Measurements from ENCODE around the gene ADGRL4. TPM values are rescaled to one million over a fixed set of nuclear protein-coding genes. Genes with fewer than 3 reads are reported as not detected.
A peak's percentile ranks its signal among the peaks of the same experiment; 100 is the strongest.

The ADGRL4 gene
- total RNA-seq (10 to 100 TPM; 11.8 to 13.4 TPM), polyA plus RNA-seq (ENCODE audit: insufficient read length in 2 of 2) (10 to 100 TPM in 1 of 2 donors, 1 to 10 TPM in 1; 8.4 to 11.1 TPM)
- long read RNA-seq, donor 1, partial matches to known transcripts, result 0 of 2 reads
- long read RNA-seq, donor 1, other reads (novel, unspliced or antisense), result 0 of 2 reads
- long read RNA-seq, donor 2, partial matches to known transcripts, result 0 of 1 reads
- long read RNA-seq, donor 2, other reads (novel, unspliced or antisense), result 0 of 1 reads
- long read RNA-seq, donor 3, partial matches to known transcripts, result 0 of 1 reads
- long read RNA-seq, donor 3, other reads (novel, unspliced or antisense), result 0 of 1 reads
- long read RNA-seq, donor 4, partial matches to known transcripts, result 0 of 2 reads
- long read RNA-seq, donor 4, other reads (novel, unspliced or antisense), result 0 of 2 reads

DNA sequence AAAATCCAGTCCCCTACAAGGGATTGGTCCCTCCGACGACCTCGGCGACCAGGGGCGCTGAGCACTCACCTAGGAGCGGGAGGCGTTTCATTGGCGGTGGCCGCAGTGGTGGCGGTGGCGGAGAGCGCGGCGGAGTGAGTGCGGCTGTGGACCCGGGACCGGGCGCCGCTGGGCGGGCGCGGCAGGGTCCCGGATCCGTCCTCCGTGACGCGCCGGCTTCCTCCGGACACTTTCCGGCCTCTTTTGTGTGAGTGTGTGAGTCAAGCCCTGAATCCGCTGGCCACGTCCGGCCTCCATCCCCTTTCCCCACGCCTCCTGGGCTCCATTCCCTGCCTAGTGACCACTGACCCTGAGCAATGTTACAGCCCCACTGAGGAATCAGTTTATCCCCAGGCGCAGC, at the start of gene ADGRL4:
Gene ADGRL4 (minus strand): TSS at position 167 of the 400 bp plus-strand sequence. CDS start 76 bp downstream, at position 91.
- Histone ChIP-seq H3K9me3 (ENCODE audit: control insufficient read depth, insufficient read depth, low read length) (no peaks in the 10 kb centered on the region), H3K4me3 (ENCODE audit: low read depth, low read length) (peak within 1 kb of the TSS; percentile 27), H3K4me1 (ENCODE audit: control insufficient read depth, insufficient read depth, low read length) (peaks cover 6% of the 10 kb centered on the region), H3K27ac (ENCODE audit: low read depth, low read length) (peak within 1 kb of the TSS; percentile 51), H3K27me3 (ENCODE audit: control insufficient read depth, insufficient read depth, low read length) (peaks cover 8% of the 10 kb centered on the region), H3K36me3 (ENCODE audit: control insufficient read depth, insufficient read depth, low read length) (no peaks in the 10 kb centered on the region)
- WGBS (ENCODE audit: insufficient coverage), result 5% methylated on average over 35 of the region's 35 CpGs
- peak in 2 of 6 donors; percentile 7 to 16 for DNase-seq (ENCODE audit: low read depth in 4 of 6, low spot score in 6 of 6)

DNA sequence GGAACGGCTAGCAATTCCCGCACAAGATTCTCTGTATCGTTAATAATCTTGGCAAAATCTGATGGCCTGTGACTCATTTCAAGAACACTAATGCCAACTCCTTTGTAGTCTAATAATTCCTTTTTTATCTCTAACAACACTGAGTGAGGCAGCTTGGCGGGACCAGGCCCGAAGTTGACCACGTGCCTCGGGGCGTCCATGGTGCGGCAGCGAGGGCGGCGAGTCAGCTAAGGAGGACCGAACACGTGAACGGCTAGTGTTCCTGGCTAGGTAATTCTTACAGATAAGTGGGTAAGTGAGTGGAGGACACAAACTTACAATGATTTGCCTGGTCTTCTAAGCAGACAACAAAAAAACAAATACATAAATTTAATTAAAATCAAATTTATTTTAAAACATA, 49.3 kb upstream of the ADGRL4 start:
- Histone ChIP-seq H3K36me3 (ENCODE audit: control insufficient read depth, insufficient read depth, low read length) (no peaks in the 10 kb centered on the region), H3K4me3 (ENCODE audit: low read depth, low read length) (no peak overlapping the region), H3K27me3 (ENCODE audit: control insufficient read depth, insufficient read depth, low read length) (no peaks in the 10 kb centered on the region), H3K4me1 (ENCODE audit: control insufficient read depth, insufficient read depth, low read length) (no peaks in the 10 kb centered on the region), H3K27ac (ENCODE audit: low read depth, low read length) (no peak overlapping the region), H3K9me3 (ENCODE audit: control insufficient read depth, insufficient read depth, low read length) (no peaks in the 10 kb centered on the region)
- 92% methylated on average over 9 of the region's 15 CpGs for WGBS (ENCODE audit: insufficient coverage)
- no peak for DNase-seq (ENCODE audit: low read depth in 4 of 6, low spot score in 6 of 6)

DNA sequence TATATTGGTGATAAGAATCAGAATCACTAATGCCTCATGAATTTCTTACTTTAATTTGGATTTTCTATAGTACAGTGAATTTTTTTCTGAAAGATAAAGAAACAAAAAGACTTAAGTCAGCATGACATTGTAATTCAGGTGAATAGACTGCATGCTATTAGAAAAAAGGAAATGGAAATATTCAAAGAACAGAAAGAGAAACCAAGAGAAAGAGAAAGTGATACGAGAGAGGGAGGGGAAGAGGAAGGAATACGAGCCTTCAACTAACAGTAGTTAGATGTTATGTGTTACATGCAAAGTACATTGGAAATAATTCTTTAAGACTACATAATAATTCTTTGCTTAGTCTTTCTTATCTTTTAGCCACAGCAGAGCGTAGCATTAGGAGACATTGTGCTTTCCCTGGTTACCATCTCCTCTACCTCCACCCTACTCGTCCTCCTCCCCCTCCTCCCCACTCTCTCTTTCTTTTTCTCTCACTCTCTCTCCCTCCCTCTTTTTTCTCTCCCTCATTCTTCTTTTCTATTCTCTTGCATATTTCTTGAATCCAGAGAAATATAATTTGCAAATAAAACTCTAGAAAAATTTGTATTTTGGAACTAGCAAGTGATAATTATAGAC, 46.4 kb upstream of the ADGRL4 start:
- H3K27ac ChIP-seq (ENCODE audit: low read depth, low read length), result no peak overlapping the region
- H3K36me3 ChIP-seq (ENCODE audit: control insufficient read depth, insufficient read depth, low read length), result no peaks in the 10 kb centered on the region
- no peaks in the 10 kb centered on the region for H3K4me1 ChIP-seq (ENCODE audit: control insufficient read depth, insufficient read depth, low read length)
- H3K27me3 ChIP-seq (ENCODE audit: control insufficient read depth, insufficient read depth, low read length), result no peaks in the 10 kb centered on the region
- no peak for DNase-seq (ENCODE audit: low read depth in 4 of 6, low spot score in 6 of 6)
- H3K4me3 ChIP-seq (ENCODE audit: low read depth, low read length), result no peak overlapping the region
- H3K9me3 ChIP-seq (ENCODE audit: control insufficient read depth, insufficient read depth, low read length), result no peaks in the 10 kb centered on the region
- 80% methylated on average over 3 of the region's 4 CpGs for WGBS (ENCODE audit: insufficient coverage)

DNA sequence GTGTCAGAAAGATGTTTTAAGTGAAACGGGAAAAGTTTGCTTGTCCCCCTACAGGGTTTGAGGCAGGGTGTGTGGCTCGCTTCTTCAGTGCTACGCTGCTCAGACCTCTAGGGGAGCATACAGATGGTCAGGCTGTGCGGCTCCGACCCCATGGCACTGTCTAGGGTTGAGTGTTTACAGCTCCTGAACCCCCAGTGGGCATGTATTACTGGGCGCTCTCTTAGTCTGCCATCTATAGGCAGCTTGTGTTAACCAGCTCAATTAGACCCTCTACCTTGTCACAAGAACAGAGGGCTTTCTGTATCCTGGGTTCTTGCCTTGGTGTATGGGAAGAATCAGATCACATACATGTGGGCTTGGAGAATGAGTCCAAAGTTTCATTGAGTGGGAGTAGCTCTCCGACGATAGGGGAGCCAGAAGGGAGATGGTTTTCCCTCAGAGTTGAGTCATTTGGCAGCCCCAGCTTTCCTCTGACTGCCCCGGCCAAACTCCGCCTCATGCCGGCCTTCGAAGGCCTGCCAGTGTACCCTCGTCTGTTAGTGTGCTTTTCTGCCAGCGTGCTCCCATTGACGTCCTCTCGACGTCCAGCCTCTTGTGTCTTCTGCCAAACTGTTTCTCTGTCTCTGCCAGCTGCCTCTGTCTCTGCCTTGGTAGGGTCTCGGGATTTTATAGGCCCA, 38.6 kb upstream of the ADGRL4 start:
- no peaks in the 10 kb centered on the region for H3K9me3 ChIP-seq (ENCODE audit: control insufficient read depth, insufficient read depth, low read length)
- DNase-seq (ENCODE audit: low read depth in 4 of 6, low spot score in 6 of 6), result no peak
- no peak overlapping the region for H3K27ac ChIP-seq (ENCODE audit: low read depth, low read length)
- WGBS (ENCODE audit: insufficient coverage), result 71% methylated on average over 17 of the region's 18 CpGs
- H3K4me3 ChIP-seq (ENCODE audit: low read depth, low read length), result no peak overlapping the region
- no peaks in the 10 kb centered on the region for H3K27me3 ChIP-seq (ENCODE audit: control insufficient read depth, insufficient read depth, low read length)
- no peaks in the 10 kb centered on the region for H3K4me1 ChIP-seq (ENCODE audit: control insufficient read depth, insufficient read depth, low read length)
- H3K36me3 ChIP-seq (ENCODE audit: control insufficient read depth, insufficient read depth, low read length), result no peaks in the 10 kb centered on the region

DNA sequence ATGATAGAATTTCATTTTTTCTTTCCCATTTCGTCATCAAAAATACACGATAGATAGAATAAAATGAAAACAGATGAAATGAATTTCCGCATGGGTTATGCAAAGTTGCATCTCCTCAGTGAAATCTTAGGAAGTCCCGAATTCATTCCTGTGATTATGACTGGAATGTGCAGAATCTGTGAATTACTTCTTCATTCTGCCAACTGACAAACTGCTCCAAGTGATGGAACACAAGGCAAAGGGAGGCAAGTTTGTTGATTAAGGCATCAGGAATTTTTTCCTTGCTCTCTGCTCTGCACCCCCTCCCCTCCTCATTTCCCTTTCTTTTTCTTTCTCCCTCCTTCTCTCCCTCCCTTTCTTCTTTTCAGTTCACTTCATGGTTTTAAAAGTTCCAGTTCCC, 37.0 kb upstream of the ADGRL4 start:
- H3K36me3 ChIP-seq (ENCODE audit: control insufficient read depth, insufficient read depth, low read length), result no peaks in the 10 kb centered on the region
- no peaks in the 10 kb centered on the region for H3K9me3 ChIP-seq (ENCODE audit: control insufficient read depth, insufficient read depth, low read length)
- H3K4me3 ChIP-seq (ENCODE audit: low read depth, low read length), result no peak overlapping the region
- no peaks in the 10 kb centered on the region for H3K27me3 ChIP-seq (ENCODE audit: control insufficient read depth, insufficient read depth, low read length)
- H3K4me1 ChIP-seq (ENCODE audit: control insufficient read depth, insufficient read depth, low read length), result no peaks in the 10 kb centered on the region
- no peak overlapping the region for H3K27ac ChIP-seq (ENCODE audit: low read depth, low read length)
- WGBS (ENCODE audit: insufficient coverage), result no CpG with 5 or more reads among the region's 4 CpGs
- DNase-seq (ENCODE audit: low read depth in 4 of 6, low spot score in 6 of 6), result peak in 1 of 6 donors; percentile 1

DNA sequence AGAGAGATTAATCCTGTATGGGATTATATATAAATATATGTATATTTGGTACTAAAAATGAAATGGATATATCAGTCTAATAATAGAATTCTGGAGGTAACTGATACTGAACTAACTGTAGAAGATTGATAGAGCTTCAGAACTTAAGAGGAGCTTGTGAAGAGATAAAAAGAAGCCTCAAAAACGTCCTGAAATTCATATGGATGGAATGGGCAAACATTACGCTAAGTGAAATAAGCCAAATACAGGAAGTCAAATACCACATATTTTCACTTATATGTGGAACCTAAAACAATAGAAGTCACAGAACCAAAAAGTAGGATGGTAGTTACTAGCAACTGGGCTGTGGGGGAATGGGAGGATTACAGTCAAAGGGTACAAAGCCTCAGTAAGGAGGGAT, 36.0 kb upstream of the ADGRL4 start:
- Histone ChIP-seq H3K27me3 (ENCODE audit: control insufficient read depth, insufficient read depth, low read length) (no peaks in the 10 kb centered on the region), H3K4me1 (ENCODE audit: control insufficient read depth, insufficient read depth, low read length) (no peaks in the 10 kb centered on the region), H3K9me3 (ENCODE audit: control insufficient read depth, insufficient read depth, low read length) (no peaks in the 10 kb centered on the region), H3K36me3 (ENCODE audit: control insufficient read depth, insufficient read depth, low read length) (no peaks in the 10 kb centered on the region), H3K27ac (ENCODE audit: low read depth, low read length) (no peak overlapping the region), H3K4me3 (ENCODE audit: low read depth, low read length) (no peak overlapping the region)
- WGBS (ENCODE audit: insufficient coverage), result no CpG with 5 or more reads among the region's 2 CpGs
- no peak for DNase-seq (ENCODE audit: low read depth in 4 of 6, low spot score in 6 of 6)

DNA sequence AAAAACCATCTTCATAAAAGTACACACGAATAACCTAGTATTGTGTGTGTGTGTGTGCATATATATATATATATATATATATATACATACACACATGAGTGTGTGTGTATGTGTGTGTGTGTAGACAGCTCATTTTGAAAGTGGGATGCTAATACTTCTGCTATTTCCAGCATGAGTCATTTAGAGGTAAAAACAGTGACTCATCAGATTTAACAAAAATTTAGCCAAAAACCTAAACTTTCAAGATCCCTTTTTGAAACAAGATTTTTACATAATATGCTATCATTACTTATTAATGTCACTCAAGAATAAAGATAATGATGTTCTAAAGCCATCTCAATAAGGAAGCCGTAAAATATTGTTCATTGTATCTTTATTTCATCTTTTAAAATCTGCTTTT, 35.6 kb upstream of the ADGRL4 start:
- Histone ChIP-seq H3K4me1 (ENCODE audit: control insufficient read depth, insufficient read depth, low read length) (no peaks in the 10 kb centered on the region), H3K27me3 (ENCODE audit: control insufficient read depth, insufficient read depth, low read length) (no peaks in the 10 kb centered on the region), H3K9me3 (ENCODE audit: control insufficient read depth, insufficient read depth, low read length) (no peaks in the 10 kb centered on the region), H3K4me3 (ENCODE audit: low read depth, low read length) (no peak overlapping the region), H3K27ac (ENCODE audit: low read depth, low read length) (no peak overlapping the region), H3K36me3 (ENCODE audit: control insufficient read depth, insufficient read depth, low read length) (no peaks in the 10 kb centered on the region)
- WGBS (ENCODE audit: insufficient coverage), result no CpG with 5 or more reads among the region's 2 CpGs
- no peak for DNase-seq (ENCODE audit: low read depth in 4 of 6, low spot score in 6 of 6)

DNA sequence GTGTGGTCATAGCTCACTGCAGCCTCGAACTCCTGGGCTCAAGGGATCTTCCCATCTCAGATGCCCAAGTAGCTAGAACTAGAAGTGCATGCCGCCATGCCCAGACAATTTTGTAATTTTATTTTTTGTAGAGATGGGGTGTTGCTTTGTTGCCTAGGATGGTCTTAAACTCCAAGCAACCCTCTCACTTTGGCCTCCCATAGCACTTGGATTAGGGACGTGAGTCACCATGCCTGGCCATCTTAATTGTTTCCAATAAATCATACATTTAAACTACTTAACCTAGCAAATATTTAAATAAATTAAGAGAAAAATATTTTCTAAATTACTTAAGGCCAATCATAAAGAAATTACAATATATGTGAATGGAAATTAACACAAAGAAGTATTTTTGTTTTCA, 35.1 kb upstream of the ADGRL4 start:
- Histone ChIP-seq H3K27me3 (ENCODE audit: control insufficient read depth, insufficient read depth, low read length) (no peaks in the 10 kb centered on the region), H3K27ac (ENCODE audit: low read depth, low read length) (no peak overlapping the region), H3K9me3 (ENCODE audit: control insufficient read depth, insufficient read depth, low read length) (peaks cover 2% of the 10 kb centered on the region), H3K36me3 (ENCODE audit: control insufficient read depth, insufficient read depth, low read length) (no peaks in the 10 kb centered on the region), H3K4me1 (ENCODE audit: control insufficient read depth, insufficient read depth, low read length) (no peaks in the 10 kb centered on the region), H3K4me3 (ENCODE audit: low read depth, low read length) (no peak overlapping the region)
- DNase-seq (ENCODE audit: low read depth in 4 of 6, low spot score in 6 of 6), result no peak
- WGBS (ENCODE audit: insufficient coverage), result no CpG with 5 or more reads among the region's 3 CpGs

DNA sequence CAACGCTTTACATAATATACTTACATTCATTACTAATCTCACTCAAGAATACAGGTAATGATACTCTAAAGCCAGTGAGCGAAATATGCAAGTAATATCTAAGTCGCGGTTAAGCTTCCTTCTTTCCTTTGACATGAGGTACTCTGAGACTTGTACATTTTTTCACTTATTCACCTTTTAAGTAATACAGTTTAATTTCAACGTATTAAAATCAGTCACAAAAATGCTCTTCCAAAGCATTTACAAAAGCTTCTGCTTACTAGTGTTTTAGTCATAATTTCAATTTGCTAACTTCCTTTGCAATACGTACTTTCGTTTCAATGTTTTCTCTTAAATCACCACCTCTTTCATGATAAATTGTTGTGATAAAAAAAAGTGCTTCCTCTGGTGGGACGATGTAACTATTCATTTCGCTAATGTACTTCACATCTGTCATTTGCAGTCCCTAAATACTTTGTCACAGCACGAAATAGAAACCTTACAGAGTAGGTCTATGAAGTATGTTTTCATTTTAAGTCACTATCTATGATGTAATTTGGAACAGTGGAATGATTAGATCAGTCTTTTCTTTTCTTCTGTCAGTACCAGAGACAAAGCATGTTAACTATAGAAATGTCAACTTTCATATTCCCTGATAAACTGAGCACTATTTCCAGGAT, 34.0 kb upstream of the ADGRL4 start:
- no peaks in the 10 kb centered on the region for H3K27me3 ChIP-seq (ENCODE audit: control insufficient read depth, insufficient read depth, low read length)
- H3K4me1 ChIP-seq (ENCODE audit: control insufficient read depth, insufficient read depth, low read length), result no peaks in the 10 kb centered on the region
- H3K27ac ChIP-seq (ENCODE audit: low read depth, low read length), result no peak overlapping the region
- WGBS (ENCODE audit: insufficient coverage), result 92% methylated on average over 4 of the region's 10 CpGs
- no peak overlapping the region for H3K4me3 ChIP-seq (ENCODE audit: low read depth, low read length)
- H3K9me3 ChIP-seq (ENCODE audit: control insufficient read depth, insufficient read depth, low read length), result peaks cover 2% of the 10 kb centered on the region
- H3K36me3 ChIP-seq (ENCODE audit: control insufficient read depth, insufficient read depth, low read length), result no peaks in the 10 kb centered on the region
- DNase-seq (ENCODE audit: low read depth in 4 of 6, low spot score in 6 of 6), result peak in 1 of 6 donors; percentile 9
